WTC11 (cell line): ENCODE measurements around the gene FUZ. TPM values are rescaled to one million over a fixed set of nuclear protein-coding genes. Genes with fewer than 3 reads are reported as not detected.

Experiments
- ATAC-seq: fragments of 200-7000 bp; cut with Tn5 transposase; 2 replicates; pipeline ENCODE4 v1.10.0; 2021; ENCODE audit warnings: mild to moderate bottlenecking, moderate library complexity
- CTCF ChIA-PET: fragments of 300-600 bp; sonication (Branson Sonifier 250); formaldehyde crosslinking; loops from one replicate; lab custom pipeline; 2021; ENCODE audit warnings: antibody characterized with exemption; lab: Charles Lee
- POLR2A ChIA-PET: fragments of 350-600 bp; sonication (Branson Sonifier 250); formaldehyde crosslinking; loops from one replicate; lab custom pipeline; 2021; ENCODE audit warnings: antibody characterized with exemption; lab: Charles Lee
- DNase-seq: peaks from one replicate; pipeline ENCODE4 v3.0.0; 2021; ENCODE audit warnings: low spot score
- H3K27ac Mint-ChIP-seq: 2 replicates; pipeline ENCODE4 v1.8.0; 2021; ENCODE audit warnings: mixed read lengths
- H3K27me3 Mint-ChIP-seq: 2 replicates; pipeline ENCODE4 v1.8.0; 2021; ENCODE audit warnings: low read depth, mild to moderate bottlenecking, moderate library complexity, mixed read lengths
- H3K36me3 Mint-ChIP-seq: 2 replicates; pipeline ENCODE4 v1.8.0; 2021; ENCODE audit warnings: mixed read lengths
- H3K4me1 Mint-ChIP-seq: 2 replicates; pipeline ENCODE4 v1.8.0; 2022; ENCODE audit warnings: mixed read lengths
- H3K4me3 Mint-ChIP-seq: 2 replicates; pipeline ENCODE4 v1.8.0; 2021; ENCODE audit warnings: mild to moderate bottlenecking, moderate library complexity, mixed read lengths
- H3K9me3 Mint-ChIP-seq: 2 replicates; pipeline ENCODE4 v1.8.0; 2021; ENCODE audit warnings: mixed read lengths
- CREM ChIP-seq: sonication (generic); formaldehyde crosslinking; IDR thresholded peaks from 2 replicates; pipeline ENCODE4 v1.8.1; 2022; ENCODE audit warnings: mild to moderate bottlenecking, missing genetic modification reagents, moderate library complexity
- ERG ChIP-seq: fragments of 250-450 bp; sonication (Bioruptor Pico); IDR thresholded peaks from 2 replicates; pipeline ENCODE4 v1.8.0; 2021; ENCODE audit warnings: mild to moderate bottlenecking
- ETV6 ChIP-seq: sonication (generic); formaldehyde crosslinking; IDR thresholded peaks from 2 replicates; pipeline ENCODE4 v1.8.1; 2022; ENCODE audit warnings: mild to moderate bottlenecking, missing genetic modification reagents
- JAZF1 ChIP-seq: fragments of 250-450 bp; sonication (Bioruptor Pico); IDR thresholded peaks from 2 replicates; pipeline ENCODE4 v1.9.0; 2021; ENCODE audit warnings: moderate library complexity, mild to moderate bottlenecking, inconsistent platforms
- JUN ChIP-seq: sonication (generic); formaldehyde crosslinking; IDR thresholded peaks from 2 replicates; pipeline ENCODE4 v1.8.0; 2023; ENCODE audit warnings: mild to moderate bottlenecking, missing genetic modification reagents
- NFYB ChIP-seq: sonication (generic); formaldehyde crosslinking; conservative IDR thresholded peaks from 2 replicates; pipeline ENCODE4 v1.8.0; 2022; ENCODE audit warnings: low read depth, missing genetic modification reagents
- NR2C2 ChIP-seq: sonication (generic); formaldehyde crosslinking; IDR thresholded peaks from 2 replicates; pipeline ENCODE4 v1.8.0; 2022; ENCODE audit warnings: mild to moderate bottlenecking, missing genetic modification reagents
- OVOL2 ChIP-seq: fragments of 250-450 bp; sonication (Bioruptor Pico); IDR thresholded peaks from 2 replicates; pipeline ENCODE4 v1.9.0; 2021; ENCODE audit warnings: mild to moderate bottlenecking, borderline replicate concordance
- PREB ChIP-seq: sonication (generic); formaldehyde crosslinking; IDR thresholded peaks from 2 replicates; pipeline ENCODE4 v1.8.1; 2022; ENCODE audit warnings: mild to moderate bottlenecking, missing genetic modification reagents, moderate library complexity, borderline replicate concordance
- RELA ChIP-seq: sonication (generic); formaldehyde crosslinking; IDR thresholded peaks from 2 replicates; pipeline ENCODE4 v1.8.1; 2022; ENCODE audit warnings: missing genetic modification reagents, mild to moderate bottlenecking, borderline replicate concordance
- SMAD3 ChIP-seq: sonication (generic); formaldehyde crosslinking; IDR thresholded peaks from 2 replicates; pipeline ENCODE4 v1.8.0; 2022; ENCODE audit warnings: missing genetic modification reagents, mild to moderate bottlenecking, borderline replicate concordance
- ZNF121 ChIP-seq: sonication (generic); formaldehyde crosslinking; IDR thresholded peaks from 2 replicates; pipeline ENCODE4 v1.8.0; 2023; ENCODE audit warnings: missing genetic modification reagents
- ZNF219 ChIP-seq: sonication (generic); formaldehyde crosslinking; IDR thresholded peaks from 2 replicates; pipeline ENCODE4 v1.8.0; 2023; ENCODE audit warnings: missing genetic modification reagents, mild to moderate bottlenecking, borderline replicate concordance
- microRNA-seq: library from miRNA; unstranded; fragments of <30 nt; microRNA quantifications from one replicate; pipeline ENCODE4 v1.2.0, GENCODE V29; 2022; ENCODE audit warnings: borderline number of aligned reads
- total RNA-seq: library from RNA; stranded (reverse); gene quantifications from 3 replicates; pipeline ENCODE4 v1.2.3, GENCODE V29; 2021
- TF ChIP-seq, protein P1 (sequence below): sonication (generic); formaldehyde crosslinking; IDR thresholded peaks from 2 replicates; pipeline ENCODE4 v1.8.0; 2023; ENCODE audit warnings: missing genetic modification reagents
- TF ChIP-seq, protein P2 (sequence below): fragments of 250-450 bp; sonication (Bioruptor Pico); IDR thresholded peaks from 2 replicates; pipeline ENCODE4 v2.1.2; 2022; ENCODE audit warnings: mild to moderate bottlenecking, moderate library complexity

FUZ gene
- total RNA-seq, 1 experiment from 2014 or later, result 35.1 TPM

DNA sequence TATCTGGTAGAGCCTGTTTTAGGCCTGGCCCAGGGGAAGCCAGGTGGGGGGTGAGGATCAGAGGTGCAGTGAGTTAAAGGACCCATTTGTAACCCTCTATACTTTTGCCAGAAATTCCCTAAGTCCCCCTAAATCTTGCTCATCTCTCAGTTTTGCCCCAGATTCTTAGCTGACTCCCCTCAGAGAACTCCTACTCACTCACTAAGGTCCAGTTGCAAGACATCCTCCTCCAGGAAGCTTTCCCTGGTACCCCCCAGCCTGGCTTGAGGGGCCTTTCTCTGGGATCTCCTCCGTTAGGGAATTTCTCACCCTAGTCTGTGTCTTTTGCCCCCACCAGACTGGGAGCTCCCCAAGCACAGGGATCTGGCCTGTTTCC, 51.9 kb downstream of the FUZ start:
- CTCF ChIA-PET, result no interaction called here

DNA sequence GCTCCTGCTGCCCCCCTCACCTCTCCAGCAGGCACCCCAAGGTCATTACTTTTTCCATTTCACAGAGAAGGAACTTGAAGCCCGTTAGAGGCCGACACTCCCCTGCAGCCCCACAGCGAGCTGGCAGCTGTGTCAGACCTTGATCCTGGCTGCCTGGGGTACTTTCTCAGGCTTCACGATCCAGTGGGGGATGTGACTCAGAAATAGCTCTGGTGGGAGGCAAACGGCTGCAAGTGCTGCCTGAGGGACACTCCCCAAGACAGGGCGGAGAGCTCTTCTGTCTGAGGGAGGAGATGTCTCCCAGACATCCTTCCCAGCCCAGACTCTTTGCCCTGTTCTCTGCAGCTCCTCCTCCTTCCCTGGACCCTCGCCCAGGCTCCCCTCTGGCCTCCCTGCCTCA, 54.8 kb downstream of the FUZ start:
- Mint-ChIP-seq H3K27ac (no peak overlapping the region), H3K4me1 (peaks cover 15% of the 10 kb centered on the region), H3K9me3 (peaks cover 8% of the 10 kb centered on the region), H3K27me3 (peaks cover 20% of the 10 kb centered on the region)
- DNase-seq, result no peak
- ATAC-seq, result no peak
- CTCF ChIA-PET, result interaction anchor here (0.9 to 1.5 kb wide), 7 partner anchors 12 to 188 kb away, joined by 3 to 8 read pairs (median 4); no protein-coding TSS in a partner anchor
- no peak for TF ChIP-seq ETV6 (CRISPR knock-in tag)
- TF ChIP-seq, all 79 proteins: peak for 0
- Mint-ChIP-seq H3K36me3 (no peaks in the 10 kb centered on the region), H3K4me3 (no peak overlapping the region)
- POLR2A ChIA-PET, result interaction anchor here (0.9 to 1.1 kb wide), 2 partner anchors 8 to 40 kb away, joined by 3 to 4 read pairs; partner anchors contain the start of gene AP2A1

More for the DNA sequence above, 51.9 kb downstream of the FUZ start:
- peaks cover 15% of the 10 kb centered on the region for H3K27me3 Mint-ChIP-seq
- peak overlapping the region; percentile 11; the same call in 1 of the 2 replicates for H3K27ac Mint-ChIP-seq
- ATAC-seq, result no peak
- POLR2A ChIA-PET, result no interaction called here
- H3K9me3 Mint-ChIP-seq, result peaks cover 2% of the 10 kb centered on the region
- no peak for DNase-seq
- TF ChIP-seq, protein P1, sequence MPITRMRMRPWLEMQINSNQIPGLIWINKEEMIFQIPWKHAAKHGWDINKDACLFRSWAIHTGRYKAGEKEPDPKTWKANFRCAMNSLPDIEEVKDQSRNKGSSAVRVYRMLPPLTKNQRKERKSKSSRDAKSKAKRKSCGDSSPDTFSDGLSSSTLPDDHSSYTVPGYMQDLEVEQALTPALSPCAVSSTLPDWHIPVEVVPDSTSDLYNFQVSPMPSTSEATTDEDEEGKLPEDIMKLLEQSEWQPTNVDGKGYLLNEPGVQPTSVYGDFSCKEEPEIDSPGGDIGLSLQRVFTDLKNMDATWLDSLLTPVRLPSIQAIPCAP (CRISPR knock-in tag), result no peak
- TF ChIP-seq RELA (CRISPR knock-in tag) (no peak), CREM (CRISPR knock-in tag) (no peak), ERG (no peak), NR2C2 (CRISPR knock-in tag) (no peak), JUN (no peak), ZNF121 (CRISPR knock-in tag) (no peak), SMAD3 (CRISPR knock-in tag) (no peak), ETV6 (CRISPR knock-in tag) (no peak), OVOL2 (no peak), PREB (CRISPR knock-in tag) (no peak), JAZF1 (CRISPR knock-in tag) (no peak), ZNF219 (CRISPR knock-in tag) (no peak), NFYB (no peak)
- TF ChIP-seq, protein P2, sequence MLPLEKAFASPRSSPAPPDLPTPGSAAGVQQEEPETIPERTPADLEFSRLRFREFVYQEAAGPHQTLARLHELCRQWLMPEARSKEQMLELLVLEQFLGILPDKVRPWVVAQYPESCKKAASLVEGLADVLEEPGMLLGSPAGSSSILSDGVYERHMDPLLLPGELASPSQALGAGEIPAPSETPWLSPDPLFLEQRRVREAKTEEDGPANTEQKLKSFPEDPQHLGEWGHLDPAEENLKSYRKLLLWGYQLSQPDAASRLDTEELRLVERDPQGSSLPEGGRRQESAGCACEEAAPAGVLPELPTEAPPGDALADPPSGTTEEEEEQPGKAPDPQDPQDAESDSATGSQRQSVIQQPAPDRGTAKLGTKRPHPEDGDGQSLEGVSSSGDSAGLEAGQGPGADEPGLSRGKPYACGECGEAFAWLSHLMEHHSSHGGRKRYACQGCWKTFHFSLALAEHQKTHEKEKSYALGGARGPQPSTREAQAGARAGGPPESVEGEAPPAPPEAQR, result no peak
- H3K4me1 Mint-ChIP-seq, result peaks cover 18% of the 10 kb centered on the region
- no peaks in the 10 kb centered on the region for H3K36me3 Mint-ChIP-seq
- no peak overlapping the region for H3K4me3 Mint-ChIP-seq

Small RNAs within 50 kb of the gene (microRNA-seq; reads per million reads assigned to microRNA genes)
- gene MIR4749 (2.1 reads per million), gene MIR6799 (not detected), gene MIR6800 (not detected)

Other genes with a start within 250 kb of the FUZ start
- gene NOSIP, start 232.7 kb downstream of the FUZ start, total RNA-seq, result 82.3 to 97.9 TPM (median 87.6 TPM) in 3 replicates
- gene PRRG2, start 232.0 kb downstream of the FUZ start, total RNA-seq, result 5.9 to 7.0 TPM (median 6.9 TPM) in 3 replicates
- gene PRR12, start 222.1 kb downstream of the FUZ start, total RNA-seq, result 78.6 to 86.1 TPM (median 83.3 TPM) in 3 replicates
- 11.4 to 17.9 TPM (median 15.7 TPM) in 3 replicates for gene RRAS, start 173.1 kb downstream of the FUZ start, total RNA-seq
- 103 to 109 TPM (median 105 TPM) in 3 replicates for gene SCAF1, start 171.1 kb downstream of the FUZ start, total RNA-seq
- 149 to 165 TPM (median 154 TPM) in 3 replicates for gene IRF3, start 147.4 kb downstream of the FUZ start, total RNA-seq
- gene BCL2L12, start 147.4 kb downstream of the FUZ start, total RNA-seq, result 139 to 146 TPM (median 140 TPM) in 3 replicates
- 500 to 527 TPM (median 518 TPM) in 3 replicates for gene PRMT1, start 136.0 kb downstream of the FUZ start, total RNA-seq
- gene ADM5, start 123.7 kb downstream of the FUZ start, total RNA-seq, result 5.9 to 6.7 TPM (median 6.2 TPM) in 3 replicates
- 74.6 to 89.5 TPM (median 85.4 TPM) in 3 replicates for gene CPT1C, start 122.2 kb downstream of the FUZ start, total RNA-seq
- gene TSKS, start 50.0 kb downstream of the FUZ start, total RNA-seq, result 0.30 to 0.55 TPM (median 0.48 TPM) in 3 replicates
- gene AP2A1, start 46.3 kb downstream of the FUZ start, total RNA-seq, result 119 to 127 TPM (median 120 TPM) in 3 replicates
- gene MED25, start 5.0 kb upstream of the FUZ start, total RNA-seq, result 80.2 to 81.2 TPM (median 81.2 TPM) in 3 replicates
- gene PTOV1, start 37.9 kb upstream of the FUZ start, total RNA-seq, result 296 to 316 TPM (median 306 TPM) in 3 replicates
- gene PNKP, start 54.3 kb upstream of the FUZ start, total RNA-seq, result 133 to 146 TPM (median 142 TPM) in 3 replicates
- gene AKT1S1, start 64.1 kb upstream of the FUZ start, total RNA-seq, result 41.9 to 47.8 TPM (median 46.5 TPM) in 3 replicates
- gene TBC1D17, start 64.4 kb upstream of the FUZ start, total RNA-seq, result 44.4 to 52.8 TPM (median 46.7 TPM) in 3 replicates
- 0.83 to 1.4 TPM (median 0.99 TPM) in 3 replicates for gene IL4I1, start 83.6 kb upstream of the FUZ start, total RNA-seq
- 9.0 to 10.8 TPM (median 10.8 TPM) in 3 replicates for gene ATF5, start 115.9 kb upstream of the FUZ start, total RNA-seq
- gene NUP62, start 116.2 kb upstream of the FUZ start, total RNA-seq, result 87.1 to 91.4 TPM (median 90.3 TPM) in 3 replicates
- gene SIGLEC11, start 147.9 kb upstream of the FUZ start, total RNA-seq, result not detected in 3 replicates
- 33.4 to 39.2 TPM (median 39.1 TPM) in 3 replicates for gene VRK3, start 212.1 kb upstream of the FUZ start, total RNA-seq
- 7.9 to 10.0 TPM (median 8.5 TPM) in 3 replicates for gene ZNF473, start 212.7 kb upstream of the FUZ start, total RNA-seq